Stimulated activated naive CD8-positive, alpha-beta T cell treated with anti-CD3 and anti-CD28 coated beads, Interleukin-15, Interleukin-2, amounts not matched to agents 100 ng/mL and 50 ng/mL, for 24 hours (primary cell): Measurements from ENCODE around the gene LRCH3.

Experiments used
- H3K27ac Mint-ChIP-seq: one replicate; pipeline ENCODE4 v1.8.0; 2021; ENCODE audit warnings: mild to moderate bottlenecking, mixed read lengths
- H3K27me3 Mint-ChIP-seq: one replicate; pipeline ENCODE4 v1.8.0; 2021; ENCODE audit warnings: mixed read lengths
- H3K36me3 Mint-ChIP-seq: one replicate; pipeline ENCODE4 v1.8.0; 2021; ENCODE audit warnings: low read depth, mixed read lengths
- H3K4me1 Mint-ChIP-seq: one replicate; pipeline ENCODE4 v1.8.0; 2021; ENCODE audit warnings: low read depth, mixed read lengths
- H3K4me3 Mint-ChIP-seq: one replicate; pipeline ENCODE4 v1.8.0; 2021; ENCODE audit warnings: mild to moderate bottlenecking, mixed read lengths
- H3K9me3 Mint-ChIP-seq: one replicate; pipeline ENCODE4 v1.8.0; 2021; ENCODE audit warnings: mixed read lengths

Gene LRCH3

GRCh38 chr3:197775317-197775716 lies 15.7 kb upstream of the LRCH3 start:
- H3K27ac Mint-ChIP-seq = no peak overlapping the region
- no peaks in the 10 kb centered on the region for H3K9me3 Mint-ChIP-seq
- peaks cover 58% of the 10 kb centered on the region for H3K36me3 Mint-ChIP-seq
- H3K4me1 Mint-ChIP-seq = no peaks in the 10 kb centered on the region
- H3K4me3 Mint-ChIP-seq = no peak overlapping the region
- H3K27me3 Mint-ChIP-seq = no peaks in the 10 kb centered on the region

- H3K36me3 Mint-ChIP-seq = peaks cover 43% of the 10 kb centered on the region
- H3K27ac Mint-ChIP-seq = peak overlapping the region; percentile 34
- no peaks in the 10 kb centered on the region for H3K9me3 Mint-ChIP-seq
- peaks cover 14% of the 10 kb centered on the region for H3K4me1 Mint-ChIP-seq
- H3K4me3 Mint-ChIP-seq = no peak overlapping the region
- no peaks in the 10 kb centered on the region for H3K27me3 Mint-ChIP-seq
Measured at GRCh38 chr3:197782230-197782629, 8.8 kb upstream of the LRCH3 start.

GRCh38 chr3:197784019-197784585 lies 7.0 kb upstream of the LRCH3 start:
- H3K27ac Mint-ChIP-seq = peak overlapping the region; percentile 33
- H3K36me3 Mint-ChIP-seq = peaks cover 32% of the 10 kb centered on the region
- H3K27me3 Mint-ChIP-seq = no peaks in the 10 kb centered on the region
- H3K9me3 Mint-ChIP-seq = no peaks in the 10 kb centered on the region
- H3K4me3 Mint-ChIP-seq = no peak overlapping the region
- H3K4me1 Mint-ChIP-seq = peaks cover 20% of the 10 kb centered on the region

GRCh38 chr3:197787412-197787811 lies 3.6 kb upstream of the LRCH3 start:
- Mint-ChIP-seq H3K9me3 (no peaks in the 10 kb centered on the region), H3K4me3 (no peak overlapping the region), H3K27me3 (no peaks in the 10 kb centered on the region), H3K4me1 (peaks cover 27% of the 10 kb centered on the region), H3K27ac (peak overlapping the region; percentile 32), H3K36me3 (peaks cover 21% of the 10 kb centered on the region)

GRCh38 chr3:197789309-197789708 lies 1.7 kb upstream of the LRCH3 start:
- no peak overlapping the region for H3K4me3 Mint-ChIP-seq
- peaks cover 10% of the 10 kb centered on the region for H3K36me3 Mint-ChIP-seq
- H3K9me3 Mint-ChIP-seq = no peaks in the 10 kb centered on the region
- H3K27me3 Mint-ChIP-seq = no peaks in the 10 kb centered on the region
- H3K4me1 Mint-ChIP-seq = peaks cover 37% of the 10 kb centered on the region
- H3K27ac Mint-ChIP-seq = no peak overlapping the region

GRCh38 chr3:197790033-197790432 lies 1.0 kb upstream of the LRCH3 start:
- Mint-ChIP-seq H3K36me3 (peaks cover 4% of the 10 kb centered on the region), H3K27ac (peak overlapping the region; percentile 96), H3K27me3 (no peaks in the 10 kb centered on the region), H3K9me3 (no peaks in the 10 kb centered on the region), H3K4me1 (peaks cover 36% of the 10 kb centered on the region), H3K4me3 (peak overlapping the region; percentile 97)

GRCh38 chr3:197791892-197792647 lies 1.0 kb downstream of the LRCH3 start:
- peaks cover 8% of the 10 kb centered on the region for H3K36me3 Mint-ChIP-seq
- peak overlapping the region; percentile 86 for H3K27ac Mint-ChIP-seq
- peak overlapping the region; percentile 97 for H3K4me3 Mint-ChIP-seq
- no peaks in the 10 kb centered on the region for H3K27me3 Mint-ChIP-seq
- peaks cover 52% of the 10 kb centered on the region for H3K4me1 Mint-ChIP-seq
- no peaks in the 10 kb centered on the region for H3K9me3 Mint-ChIP-seq

GRCh38 chr3:197793247-197793646 lies 2.2 kb downstream of the LRCH3 start:
- H3K4me1 Mint-ChIP-seq = peaks cover 57% of the 10 kb centered on the region
- no peaks in the 10 kb centered on the region for H3K27me3 Mint-ChIP-seq
- H3K9me3 Mint-ChIP-seq = no peaks in the 10 kb centered on the region
- H3K4me3 Mint-ChIP-seq = peak overlapping the region; percentile 72
- peaks cover 8% of the 10 kb centered on the region for H3K36me3 Mint-ChIP-seq
- H3K27ac Mint-ChIP-seq = peak overlapping the region; percentile 61

GRCh38 chr3:197794115-197794514 lies 3.1 kb downstream of the LRCH3 start:
- no peak overlapping the region for H3K4me3 Mint-ChIP-seq
- no peak overlapping the region for H3K27ac Mint-ChIP-seq
- no peaks in the 10 kb centered on the region for H3K27me3 Mint-ChIP-seq
- no peaks in the 10 kb centered on the region for H3K9me3 Mint-ChIP-seq
- H3K36me3 Mint-ChIP-seq = peaks cover 8% of the 10 kb centered on the region
- peaks cover 66% of the 10 kb centered on the region for H3K4me1 Mint-ChIP-seq

- no peak overlapping the region for H3K27ac Mint-ChIP-seq
- H3K4me1 Mint-ChIP-seq = peaks cover 67% of the 10 kb centered on the region
- no peaks in the 10 kb centered on the region for H3K9me3 Mint-ChIP-seq
- H3K27me3 Mint-ChIP-seq = no peaks in the 10 kb centered on the region
- H3K4me3 Mint-ChIP-seq = no peak overlapping the region
- peaks cover 4% of the 10 kb centered on the region for H3K36me3 Mint-ChIP-seq
Measured at GRCh38 chr3:197795200-197795599, 4.1 kb downstream of the LRCH3 start.

GRCh38 chr3:197796087-197796486 lies 5.0 kb downstream of the LRCH3 start:
- H3K27me3 Mint-ChIP-seq = no peaks in the 10 kb centered on the region
- H3K9me3 Mint-ChIP-seq = no peaks in the 10 kb centered on the region
- H3K4me1 Mint-ChIP-seq = peaks cover 69% of the 10 kb centered on the region
- no peak overlapping the region for H3K27ac Mint-ChIP-seq
- peaks cover 4% of the 10 kb centered on the region for H3K36me3 Mint-ChIP-seq
- no peak overlapping the region for H3K4me3 Mint-ChIP-seq

- Mint-ChIP-seq H3K4me3 (no peak overlapping the region), H3K4me1 (peaks cover 83% of the 10 kb centered on the region), H3K27ac (no peak overlapping the region), H3K36me3 (peaks cover 4% of the 10 kb centered on the region), H3K27me3 (no peaks in the 10 kb centered on the region), H3K9me3 (no peaks in the 10 kb centered on the region)
Measured at GRCh38 chr3:197798863-197799262, 7.8 kb downstream of the LRCH3 start.

- peaks cover 70% of the 10 kb centered on the region for H3K4me1 Mint-ChIP-seq
- H3K36me3 Mint-ChIP-seq = peaks cover under 1% of the 10 kb centered on the region
- H3K4me3 Mint-ChIP-seq = no peak overlapping the region
- no peaks in the 10 kb centered on the region for H3K9me3 Mint-ChIP-seq
- H3K27ac Mint-ChIP-seq = peak overlapping the region; percentile 37
- H3K27me3 Mint-ChIP-seq = no peaks in the 10 kb centered on the region
Measured at GRCh38 chr3:197800379-197800778, 9.3 kb downstream of the LRCH3 start.

GRCh38 chr3:197801891-197802778 lies 11.1 kb downstream of the LRCH3 start:
- Mint-ChIP-seq H3K9me3 (no peaks in the 10 kb centered on the region), H3K27me3 (no peaks in the 10 kb centered on the region), H3K4me1 (peaks cover 57% of the 10 kb centered on the region), H3K4me3 (no peak overlapping the region), H3K27ac (peak overlapping the region; percentile 64), H3K36me3 (no peaks in the 10 kb centered on the region)
